Lower leg skin (tissue), 4 donors: Measurements from ENCODE around the gene VWCE. TPM values are rescaled to one million over a fixed set of nuclear protein-coding genes. Genes with fewer than 3 reads are reported as not detected.

Experiments
- DNase-seq, 2 donors: peaks; one replicate each; pipeline ENCODE4 v3.0.0-alpha.2; 2019; ENCODE audit warnings: low spot score in 2 of 2
- H3K4me3 ChIP-seq: fragments of 200-600 bp; sonication (generic); 2 replicates; pipeline ENCODE4 v1.5.1; 2017; ENCODE audit warnings: mild to moderate bottlenecking, low read depth; ENCODE audit not compliant: poor library complexity, severe bottlenecking
- CTCF ChIP-seq, 3 donors: fragments of 450-650 bp; IDR thresholded peaks; one replicate each; pipeline ENCODE4 v1.5.1; 2016; ENCODE audit warnings: antibody characterized with exemption in 3 of 3, mild to moderate bottlenecking in 3 of 3, moderate library complexity in 2 of 3
- POLR2A ChIP-seq, 2 donors: fragments of 450-650 bp; IDR thresholded peaks; one replicate each; pipeline ENCODE4 v1.6.1; 2016 to 2017; ENCODE audit warnings: antibody characterized with exemption in 2 of 2, mild to moderate bottlenecking in 1 of 2, moderate library complexity in 1 of 2
- WGBS, 2 donors: methylation state at CpG; one replicate each; pipeline ENCODE4 v1.1.5; 2018; 5-methylcytosine and 5-hydroxymethylcytosine counted together
- intact Hi-C: fragments of 100-400 bp; cut with DNase I; formaldehyde crosslinking; loops from one replicate; pipeline ENCODE4 v1.15.0; 2023; ENCODE audit warnings: low total_unique reads
- total RNA-seq, 4 donors: library from RNA; depleted of rRNA; stranded (reverse); fragments of >200 nt; gene quantifications; one replicate each; pipeline ENCODE4 v1.1.0, GENCODE V29; 2016

VWCE gene
- total RNA-seq, 4 donors from 2014 or later: 0.22 to 0.68 TPM; not detected in 2

- no peak overlapping the region for H3K4me3 ChIP-seq
- TF ChIP-seq POLR2A (IDR thresholded peaks at IDR 0.05) (no peak), CTCF (IDR thresholded peaks at IDR 0.05) (no peak)
- intact Hi-C loops: loop anchor here (5.0 kb wide), 1 partner anchor 53 kb away; no protein-coding TSS in a partner anchor
- DNase-seq: peak in 1 of 2 donors; percentile 67
- WGBS, 2 donors: 77 to 85% methylated on average over 16 of the region's 16 CpGs
These were observed 39.6 kb upstream of the VWCE start for GRCh38 chr11:61334434-61335354.

- no peak for TF ChIP-seq POLR2A (IDR thresholded peaks at IDR 0.05)
- TF ChIP-seq CTCF (IDR thresholded peaks at IDR 0.05): no peak
- peak overlapping the region; percentile 97 for H3K4me3 ChIP-seq
- no peak for DNase-seq
- 29% methylated on average over 19 of the region's 19 CpGs for WGBS, 2 donors
- intact Hi-C loops: no loop called here
These were observed 38.7 kb upstream of the VWCE start for GRCh38 chr11:61333550-61334433.

- TF ChIP-seq POLR2A (IDR thresholded peaks at IDR 0.05) (peak in 1 of 2 donors; percentile 21), CTCF (IDR thresholded peaks at IDR 0.05) (peak in 1 of 3 donors; percentile 34)
- peak within 1 kb of the TSS; percentile 97 for H3K4me3 ChIP-seq
- DNase-seq: peak; percentile 91 to 99
- 0 to 1% methylated on average over 17 to 40 of the region's 81 CpGs for WGBS, 2 donors
- intact Hi-C loops: no loop called here
These were observed 37.9 kb upstream of the VWCE start, which contains the start of the genes DDB1 and TKFC for GRCh38 chr11:61332797-61333549. TSS of gene DDB1 (minus strand) at chr11:61333105. CDS start at chr11:61332968, 137 bp downstream. TSS of gene TKFC (plus strand) at chr11:61333228. CDS start at chr11:61334729, 1,501 bp downstream.

GRCh38 chr11:61332281-61332796 lies 37.2 kb upstream of the VWCE start:
- no peak for TF ChIP-seq CTCF (IDR thresholded peaks at IDR 0.05)
- TF ChIP-seq POLR2A (IDR thresholded peaks at IDR 0.05): no peak
- WGBS, 2 donors: 0% methylated on average over 24 of the region's 24 CpGs
- DNase-seq: no peak
- intact Hi-C loops: no loop called here
- peak overlapping the region; percentile 97 for H3K4me3 ChIP-seq

- no peak for TF ChIP-seq POLR2A (IDR thresholded peaks at IDR 0.05)
- intact Hi-C loops: no loop called here
- no peak for DNase-seq
- 50 to 52% methylated on average over 6 of the region's 6 CpGs for WGBS, 2 donors
- H3K4me3 ChIP-seq: no peak overlapping the region
These were observed 36.5 kb upstream of the VWCE start for GRCh38 chr11:61331651-61332050.
